ENCODE results near the gene HAP1.
A peak's percentile ranks its signal among the peaks of the same experiment; 100 is the strongest.
"Not testable (repeated sequence)": the region's sequence is repeated elsewhere in the genome, so short reads cannot be mapped to it uniquely, and the experiment has no call there.

Gene HAP1

DNA sequence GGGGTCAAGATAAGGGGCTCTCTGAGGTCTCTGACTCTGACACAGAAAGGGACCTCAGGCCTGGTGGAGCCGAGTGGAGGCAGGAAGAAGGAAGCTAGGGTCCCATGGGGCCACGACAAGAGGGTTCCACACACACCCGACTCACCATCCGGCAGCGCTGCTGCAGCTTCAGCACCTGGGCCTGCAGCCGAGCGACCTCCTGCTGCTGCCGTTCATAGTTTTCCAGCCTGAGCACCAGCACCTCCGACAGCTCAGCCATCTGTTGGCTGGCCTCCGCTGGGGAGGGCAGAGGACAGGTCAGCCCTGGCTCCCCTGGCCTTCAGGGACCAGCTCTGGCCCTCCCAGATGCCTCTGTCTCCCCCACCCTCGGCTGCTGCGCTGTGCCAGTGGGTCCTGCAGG is 6.4 kb downstream of the HAP1 start:
- no peak for DNase-seq (ENCODE audit: extremely low read depth in 1 of 2, low read depth in 1 of 2)

DNA sequence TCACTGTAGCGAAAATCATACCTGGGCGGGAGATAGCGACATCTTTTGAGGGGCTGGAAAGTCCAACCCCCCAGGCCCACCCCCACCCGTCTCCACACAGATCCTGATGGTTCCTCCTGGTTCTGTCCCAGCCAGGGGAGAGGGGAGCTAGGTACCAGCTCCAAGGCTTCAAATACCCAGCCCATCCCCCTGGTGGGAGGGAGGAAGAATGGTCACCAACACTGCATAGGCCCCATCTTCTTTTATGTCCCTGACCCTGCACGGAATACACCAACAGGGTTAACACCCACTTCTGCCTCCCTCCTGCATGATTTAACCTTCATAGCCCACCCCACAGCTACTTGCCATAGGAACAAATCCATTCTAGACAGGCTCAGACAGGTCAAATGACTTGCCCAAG is 9.3 kb downstream of the HAP1 start:
- DNase-seq (ENCODE audit: extremely low read depth in 1 of 2, low read depth in 1 of 2), result no peak

DNA sequence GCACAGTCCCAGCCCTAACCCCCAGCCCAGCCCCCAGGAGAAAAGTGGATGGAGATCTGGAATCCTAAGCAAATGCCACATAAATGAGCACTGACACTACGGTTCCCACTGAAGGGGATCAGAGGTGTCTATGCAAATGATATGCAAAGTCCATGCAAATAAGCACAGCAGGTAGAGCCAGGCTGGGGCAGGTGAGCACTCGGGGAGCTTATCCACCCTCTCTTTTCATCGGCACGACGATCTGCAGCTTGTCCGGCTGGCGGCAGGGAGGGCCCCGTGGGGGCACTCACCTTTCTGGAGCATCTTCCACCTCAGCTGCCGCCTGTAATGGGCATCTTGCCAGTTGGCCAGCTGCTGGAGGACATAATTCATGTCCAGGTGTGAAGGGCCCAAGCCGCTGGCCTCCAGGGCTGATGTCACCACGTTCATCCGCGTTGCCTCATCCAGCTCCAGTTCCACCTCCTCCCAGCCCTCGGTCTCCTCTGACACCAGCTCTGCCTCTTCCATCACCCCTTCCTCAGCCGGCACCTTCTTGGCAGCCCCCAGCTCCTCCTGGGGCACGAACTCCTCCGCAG is 9.9 kb downstream of the HAP1 start:
- DNase-seq (ENCODE audit: extremely low read depth in 1 of 2, low read depth in 1 of 2), result no peak

DNA sequence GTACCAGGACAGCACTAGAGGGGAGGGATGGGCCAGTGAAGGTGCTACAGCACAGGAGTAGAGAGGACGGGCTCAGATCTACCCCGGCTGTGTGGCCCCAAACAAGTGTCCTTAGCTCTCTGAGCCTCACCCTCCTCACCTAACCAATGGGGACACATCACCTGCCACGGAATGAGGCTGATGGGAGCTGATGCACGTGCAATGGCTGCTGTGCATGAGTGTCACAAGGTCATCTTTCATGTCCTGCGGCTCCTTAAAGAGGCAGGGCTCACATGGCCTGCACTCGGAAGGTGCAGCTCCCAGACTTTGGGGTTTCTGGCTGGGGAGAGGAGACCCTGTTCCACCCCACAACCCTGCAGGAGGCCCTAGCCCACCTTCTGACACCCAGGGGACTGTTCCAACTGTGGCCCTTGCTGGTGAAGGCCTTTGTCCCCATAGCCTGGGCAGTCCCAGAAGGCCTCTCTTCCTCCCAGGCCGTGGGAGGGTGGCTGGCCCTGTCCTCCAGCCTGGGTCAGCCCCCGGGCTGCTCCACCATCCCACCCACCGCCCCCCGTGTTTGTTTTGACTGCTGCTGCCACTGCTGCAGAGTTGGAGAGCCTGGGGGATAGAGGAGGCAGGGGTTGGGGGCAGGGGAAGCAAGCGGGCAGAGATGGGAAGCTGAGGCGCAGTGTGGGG is 10.5 kb downstream of the HAP1 start:
- no peak for DNase-seq (ENCODE audit: extremely low read depth in 1 of 2, low read depth in 1 of 2)

DNA sequence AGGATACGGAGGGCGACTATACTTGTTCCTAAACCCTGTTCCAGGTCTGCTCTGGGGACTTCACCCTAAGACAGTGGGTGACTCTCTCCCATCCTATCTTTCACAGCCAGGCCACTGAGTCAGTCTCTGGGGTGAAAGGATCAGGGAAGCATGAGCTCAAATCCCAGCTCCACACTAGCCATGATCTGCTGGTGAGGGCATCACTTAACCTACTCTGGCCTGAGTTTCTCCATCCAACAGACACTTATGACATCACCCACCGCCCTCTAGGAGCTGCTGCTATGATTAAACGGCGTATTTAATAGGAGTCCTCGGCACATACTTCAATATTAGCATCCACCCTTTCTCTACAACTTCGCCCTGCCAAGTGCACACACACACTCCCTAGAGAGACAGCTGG is 12.2 kb downstream of the HAP1 start:
- DNase-seq (ENCODE audit: extremely low read depth in 1 of 2, low read depth in 1 of 2), result no peak

DNA sequence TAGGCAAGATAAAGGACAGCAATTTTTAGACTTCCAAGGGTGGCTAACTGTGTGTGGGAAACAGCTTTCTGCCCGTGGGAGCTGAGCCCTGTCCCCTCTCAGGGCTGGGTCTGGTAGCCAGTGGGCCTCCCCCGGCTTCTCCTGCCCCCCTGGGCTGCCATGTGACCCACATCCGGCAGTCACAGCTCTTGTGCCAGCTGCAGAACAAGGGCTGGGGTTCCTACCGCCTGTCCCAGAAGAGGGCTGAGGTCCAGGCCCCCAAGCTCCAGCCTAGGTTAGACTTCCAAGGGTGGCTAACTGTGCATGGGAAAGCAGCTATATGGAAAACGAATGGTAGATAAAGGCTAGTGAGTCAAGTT is 16.2 kb downstream of the HAP1 start:
- DNase-seq (ENCODE audit: extremely low read depth in 1 of 2, low read depth in 1 of 2), result no peak

DNA sequence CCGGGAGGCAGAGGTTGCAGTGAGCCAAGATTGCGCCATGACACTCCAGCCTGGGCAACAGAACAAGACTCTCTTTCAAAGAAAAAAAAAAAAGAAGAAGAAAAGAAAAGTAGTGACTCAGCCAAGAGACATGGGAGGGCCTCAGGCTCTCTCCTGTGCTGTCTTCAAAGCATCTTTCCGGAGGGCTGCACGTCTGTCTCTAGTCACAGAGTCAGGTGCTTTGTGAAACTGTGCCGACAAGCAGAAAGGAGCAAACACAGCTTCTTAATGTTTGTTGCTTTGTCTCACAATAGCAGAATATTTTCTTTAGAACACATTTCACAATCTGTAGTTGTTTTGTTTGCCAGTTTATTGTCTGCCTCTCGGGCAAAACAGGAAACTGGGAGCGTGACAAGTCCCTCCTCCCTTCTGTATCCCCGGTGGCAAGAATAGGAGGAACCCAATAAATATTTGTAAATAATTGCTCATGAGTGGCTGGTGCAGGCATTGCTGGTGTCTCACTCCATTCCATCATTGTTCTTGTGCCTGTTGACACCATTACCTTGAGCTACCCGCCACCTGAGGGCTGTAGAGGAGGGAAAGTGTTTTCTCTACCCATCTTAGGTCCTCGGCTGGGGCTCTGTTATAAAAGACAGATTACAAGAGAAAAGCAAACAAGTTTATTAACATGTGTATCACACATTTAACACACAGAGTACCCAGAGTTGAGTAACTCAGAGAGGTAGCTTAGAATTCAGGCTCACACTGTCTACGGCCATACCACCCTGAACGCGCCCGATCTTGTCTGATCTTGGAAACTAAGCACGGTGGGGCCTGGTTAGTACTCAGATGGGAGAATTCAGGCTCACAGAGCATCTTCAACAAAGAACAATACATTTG is 16.8 kb downstream of the HAP1 start:
- no peak for DNase-seq (ENCODE audit: extremely low read depth in 1 of 2, low read depth in 1 of 2)

DNA sequence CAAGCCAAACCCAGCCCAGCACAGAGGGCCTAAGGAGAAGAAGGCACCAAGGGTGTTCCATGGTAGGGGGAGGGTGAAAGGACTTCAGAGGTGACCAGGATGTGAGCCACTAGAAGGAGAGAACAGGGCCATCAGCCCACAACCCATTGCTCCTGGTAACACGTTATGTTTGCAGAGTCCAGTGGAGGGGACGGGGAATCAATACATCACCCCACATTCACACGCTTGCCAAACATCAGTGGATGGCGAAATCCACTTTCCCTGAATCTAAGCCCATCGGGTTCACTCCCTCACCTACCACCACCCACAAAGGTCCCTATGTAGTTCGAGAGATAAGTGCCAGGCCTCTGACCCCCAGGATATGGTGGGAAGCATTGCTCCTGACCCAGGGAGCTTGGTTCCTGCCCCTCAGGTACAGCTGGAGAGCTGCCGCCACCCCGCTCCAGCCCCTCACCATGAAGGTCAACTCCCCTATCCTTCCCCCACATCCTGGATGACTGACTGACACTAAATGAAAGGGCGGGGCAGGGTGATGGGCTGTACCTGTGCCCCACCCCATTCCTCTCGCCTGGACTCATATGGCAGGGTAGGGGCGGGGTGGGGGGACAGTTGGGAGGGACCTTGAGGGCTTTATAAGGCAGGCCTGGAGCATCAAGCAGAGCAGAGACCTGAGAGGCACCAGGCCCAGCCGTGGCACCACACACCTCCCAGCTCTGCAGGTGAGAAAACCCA is 22.6 kb downstream of the HAP1 start, which contains the start of gene GAST:
GAST (plus strand) TSS at position 663 of the 732 bp plus-strand sequence. CDS start 3,106 bp downstream, outside the sequence.
- no peak for DNase-seq (ENCODE audit: extremely low read depth in 1 of 2, low read depth in 1 of 2)

DNA sequence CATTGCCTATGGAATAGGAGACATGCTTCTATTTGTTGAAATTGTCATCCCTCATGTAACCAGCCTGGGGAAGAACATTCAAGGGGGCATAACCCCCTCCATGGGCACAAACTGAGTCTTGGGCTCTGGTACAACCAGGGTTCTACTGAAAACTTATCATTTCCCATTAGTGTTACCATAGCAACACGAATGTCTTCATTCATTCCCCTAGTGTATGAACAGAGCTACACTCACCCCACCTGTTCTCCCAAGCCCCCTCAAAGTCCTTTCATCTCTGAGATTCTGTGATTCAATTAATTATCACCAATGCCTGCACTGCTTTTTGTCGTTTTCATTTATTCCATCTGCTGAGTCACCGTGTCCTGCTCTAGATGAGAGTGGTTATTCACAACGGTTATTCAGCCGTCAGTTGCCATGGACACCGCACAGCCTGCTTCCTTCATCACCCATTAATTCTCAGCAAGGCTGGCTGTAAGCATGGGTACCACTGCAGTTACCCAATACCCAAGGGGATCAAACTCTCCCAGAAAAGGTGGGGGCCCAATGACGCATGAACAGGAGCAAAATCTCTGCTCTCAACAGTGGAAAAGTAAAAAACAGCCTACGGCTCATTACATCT is 23.9 kb downstream of the HAP1 start:
- no peak for DNase-seq (ENCODE audit: extremely low read depth in 1 of 2, low read depth in 1 of 2)

DNA sequence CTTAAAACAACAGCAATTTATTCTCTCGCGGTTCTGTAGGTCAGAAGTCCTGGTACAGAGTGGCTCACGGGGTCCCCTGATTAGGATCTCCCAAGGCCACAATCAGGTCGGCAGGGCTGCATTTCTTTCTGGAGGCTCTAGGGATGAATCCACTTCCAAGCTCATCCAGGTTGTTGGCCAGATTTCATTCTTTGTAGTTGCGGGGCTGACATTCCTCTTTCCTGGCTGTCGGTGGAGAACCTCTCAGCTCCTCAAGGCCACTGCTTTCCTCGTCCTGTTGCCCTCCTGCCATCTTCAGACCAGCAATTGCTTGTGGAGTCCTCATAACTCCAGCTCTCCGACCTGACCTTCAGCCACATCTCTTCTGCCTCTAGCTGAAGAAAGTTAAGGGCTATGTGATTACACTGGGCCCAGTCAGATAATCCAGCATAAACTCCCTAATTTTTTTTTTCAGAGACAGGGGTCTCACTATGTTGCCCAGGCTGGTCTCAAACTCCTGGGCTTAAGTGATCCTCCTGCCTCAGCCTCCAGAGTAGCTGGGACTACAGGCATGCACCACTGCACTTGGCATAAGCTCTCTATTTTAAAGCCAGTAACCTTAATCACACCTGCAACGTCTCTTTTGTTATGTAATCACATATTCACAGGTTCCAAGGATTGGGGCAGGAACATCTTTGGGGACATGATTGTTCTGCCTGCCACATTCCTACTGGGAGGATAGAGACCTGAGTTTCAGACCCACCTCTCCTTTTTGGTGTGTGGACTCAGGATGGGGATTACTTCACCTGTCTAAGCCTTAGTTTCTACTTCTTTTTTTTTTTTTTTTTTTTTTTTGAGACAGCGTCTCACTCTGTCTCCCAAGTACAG is 26.4 kb downstream of the HAP1 start:
- no peak for DNase-seq (ENCODE audit: extremely low read depth in 1 of 2, low read depth in 1 of 2)

DNA sequence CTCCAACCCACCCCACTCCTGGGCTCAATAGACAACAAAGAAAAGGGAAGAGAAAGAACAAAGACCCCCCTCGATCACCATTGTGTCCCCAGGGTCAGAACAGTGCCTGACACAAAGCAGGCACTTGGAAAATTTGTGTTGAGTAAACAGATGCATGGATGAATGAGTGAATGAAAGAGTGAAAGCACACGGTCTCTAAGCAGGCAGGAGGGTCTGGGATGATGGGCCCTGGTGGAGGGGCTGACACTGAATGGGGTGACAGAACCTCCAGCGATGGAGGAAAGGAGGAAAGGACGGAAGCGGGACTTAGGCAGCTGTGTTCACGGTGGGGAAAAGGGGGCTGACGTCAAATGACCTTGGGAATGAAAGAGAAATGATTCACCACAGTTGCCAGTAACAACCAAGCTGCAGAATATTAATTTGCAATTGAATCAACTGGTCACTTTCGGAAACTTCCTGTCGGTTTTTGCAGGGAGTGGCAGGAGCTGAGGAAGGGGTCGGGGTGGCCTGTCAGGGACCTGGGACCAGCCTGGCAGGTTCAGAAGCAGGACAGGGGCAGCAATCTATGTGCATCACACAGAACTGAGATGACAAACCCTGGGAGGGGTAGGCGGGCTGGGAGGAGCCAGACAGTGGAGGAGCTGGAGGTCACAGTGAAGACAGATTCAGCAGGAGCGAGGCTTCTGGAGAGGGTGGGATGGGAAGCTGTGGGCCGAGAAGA is 29.0 kb downstream of the HAP1 start:
- no peak for DNase-seq (ENCODE audit: extremely low read depth in 1 of 2, low read depth in 1 of 2)

DNA sequence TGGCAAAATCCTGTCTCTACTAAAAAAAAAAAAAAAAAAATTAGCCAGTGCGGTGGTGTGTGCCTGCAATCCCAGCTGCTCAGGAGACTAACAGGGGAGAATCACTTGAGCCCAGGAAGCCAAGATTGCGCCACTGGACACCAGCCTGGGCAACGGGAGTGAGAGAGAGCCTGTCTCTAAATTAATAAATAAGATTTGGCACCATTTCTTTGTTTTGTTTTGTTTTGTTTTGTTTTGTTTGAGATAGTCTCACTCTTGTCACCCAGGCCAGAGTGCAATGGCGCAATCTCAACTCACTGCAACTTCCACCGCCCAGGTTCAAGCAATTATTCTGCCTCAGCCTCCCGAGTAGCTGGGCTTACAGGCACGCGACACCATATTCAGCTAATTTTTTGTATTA is 31.7 kb downstream of the HAP1 start:
- no peak for DNase-seq (ENCODE audit: extremely low read depth in 1 of 2, low read depth in 1 of 2)

DNA sequence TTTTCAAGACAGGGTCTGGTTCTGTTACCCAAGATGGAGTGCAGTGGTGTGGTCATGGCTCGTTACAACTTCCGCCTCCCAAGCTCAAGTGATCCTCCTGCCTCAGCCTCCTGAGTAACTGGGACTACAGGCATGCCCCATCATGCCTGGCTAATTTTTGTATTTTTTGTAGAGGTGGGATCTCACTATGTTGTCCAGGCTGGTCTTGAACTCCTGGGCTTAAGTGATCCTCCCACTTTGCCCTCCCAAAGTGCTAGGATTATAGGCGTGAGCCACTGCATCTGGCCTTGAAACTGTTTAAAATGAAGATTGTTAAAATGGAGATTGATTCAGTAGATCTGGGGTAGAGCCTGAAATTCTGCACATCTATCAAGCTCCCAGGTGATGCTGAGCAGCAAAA is 33.6 kb downstream of the HAP1 start:
- DNase-seq (ENCODE audit: extremely low read depth in 1 of 2, low read depth in 1 of 2), result not testable (repeated sequence)

DNA sequence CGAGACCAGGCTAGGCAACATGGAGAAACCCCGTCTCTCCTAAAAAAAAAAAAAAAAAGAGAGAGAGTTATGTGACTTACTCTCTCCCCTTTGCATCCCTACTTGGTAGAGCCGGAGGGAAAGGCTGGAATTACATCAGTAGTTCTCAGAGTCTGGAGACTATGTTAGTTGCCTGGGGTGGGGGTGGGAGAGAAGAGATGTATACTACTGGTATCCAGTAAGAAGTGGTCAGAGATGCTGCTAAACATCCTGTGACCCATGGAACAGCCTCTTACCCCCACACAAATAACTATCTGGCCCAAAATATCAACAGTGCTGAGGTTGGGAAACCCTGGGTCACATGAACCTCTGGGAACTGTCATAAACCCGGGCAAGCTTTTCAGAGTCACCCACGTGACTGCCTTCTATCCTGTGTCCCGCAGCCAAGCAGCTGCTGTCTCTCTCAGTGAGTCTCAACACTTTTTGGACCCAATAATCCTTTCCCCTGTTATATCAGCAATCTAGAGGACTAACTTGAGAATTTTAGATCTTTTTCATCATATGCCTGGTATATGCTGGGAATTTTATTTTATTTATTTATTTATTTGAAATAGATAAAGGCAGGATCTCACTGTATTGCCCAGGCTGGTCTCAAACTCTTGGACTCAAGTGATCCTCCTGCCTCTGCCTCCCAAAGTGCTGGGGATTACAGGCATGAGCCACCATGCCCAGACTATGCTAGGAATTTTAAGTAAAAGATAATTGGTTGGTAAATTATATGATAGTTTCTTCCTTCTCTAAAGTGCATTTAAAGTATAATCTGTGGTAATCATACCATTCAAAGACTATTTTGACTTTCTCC is 37.1 kb downstream of the HAP1 start:
- no peak for DNase-seq (ENCODE audit: extremely low read depth in 1 of 2, low read depth in 1 of 2)

DNA sequence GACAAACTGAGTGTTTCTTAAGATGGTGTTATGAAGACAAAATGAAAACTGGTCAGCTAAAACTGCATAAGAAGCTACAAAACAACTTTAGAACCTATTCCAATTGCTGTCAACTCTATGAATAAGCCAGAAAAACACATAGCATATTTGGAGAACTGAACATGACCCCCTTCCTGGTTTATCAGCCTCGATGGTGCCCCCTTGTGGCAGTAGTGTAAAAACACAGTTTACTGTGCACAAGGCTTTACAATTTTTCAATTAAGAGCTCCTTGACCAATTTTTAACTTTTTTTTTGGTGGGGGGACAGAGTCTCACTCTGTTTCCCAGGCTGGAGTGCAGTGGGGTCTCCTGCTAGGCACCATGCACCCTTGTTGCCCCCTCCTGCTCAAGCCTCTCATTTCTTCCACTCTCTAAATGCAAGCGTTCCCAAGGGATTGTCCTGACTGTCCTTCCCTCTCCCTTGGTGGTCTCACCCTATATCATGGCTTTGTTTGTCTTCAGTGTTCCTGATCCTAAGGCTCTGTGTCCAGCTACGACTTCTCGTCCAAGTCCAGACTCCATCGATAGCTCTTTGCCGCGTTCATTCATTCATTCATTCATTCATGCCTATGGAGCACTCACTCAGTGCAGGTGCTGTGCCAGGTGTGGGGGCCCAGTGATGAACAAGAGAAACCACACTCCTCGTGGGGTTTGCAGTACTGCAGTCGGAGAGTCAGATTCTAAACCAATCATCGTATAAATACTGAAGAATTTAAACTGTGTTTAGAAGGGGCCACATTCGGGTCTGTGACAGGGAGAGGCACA is 38.3 kb downstream of the HAP1 start:
- DNase-seq (ENCODE audit: extremely low read depth in 1 of 2, low read depth in 1 of 2), result peak; percentile 39 to 68

DNA sequence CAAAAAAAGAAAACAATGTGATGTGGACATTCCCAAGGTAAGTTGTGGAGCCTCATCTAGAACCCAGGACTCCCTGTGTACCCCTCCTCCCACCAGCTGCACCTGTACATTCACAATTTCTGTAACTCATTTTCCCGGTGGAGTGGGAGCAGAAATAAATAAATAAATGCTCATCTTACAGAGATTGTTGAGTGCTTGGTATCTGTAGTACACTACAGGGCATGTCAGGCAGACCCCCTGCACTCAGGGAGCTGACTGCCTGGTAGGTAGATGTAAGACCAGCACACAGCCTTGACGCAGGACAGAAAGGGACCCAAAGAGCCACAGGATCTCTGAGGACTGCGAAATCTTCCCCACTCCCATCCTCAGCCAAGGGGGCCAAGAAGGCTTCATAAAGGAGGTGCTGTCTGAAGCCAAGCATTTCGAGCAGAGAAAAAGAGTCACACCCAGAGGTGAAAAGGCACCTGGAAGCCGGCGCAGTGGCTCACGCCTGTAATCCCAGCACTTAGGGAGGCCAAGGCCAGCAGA is 39.2 kb downstream of the HAP1 start:
- DNase-seq (ENCODE audit: extremely low read depth in 1 of 2, low read depth in 1 of 2), result no peak

Measured in activated CD8-positive, alpha-beta memory T cell treated with anti-CD3 and anti-CD28 coated beads for 1 hour (primary cell).